ENCODE data around the gene PHOSPHO2. TPM values are rescaled to one million over a fixed set of nuclear protein-coding genes. Genes with fewer than 3 reads are reported as not detected.
"Not testable (repeated sequence)": the region's sequence is repeated elsewhere in the genome, so short reads cannot be mapped to it uniquely, and the experiment has no call there.

Gene PHOSPHO2
- total RNA-seq, 4 donors from 2014 or later: 2.0 to 27.7 (median 12.5) TPM

- no peak for ATAC-seq (ENCODE audit: low FRiP score)
- TF ChIP-seq, protein P1, sequence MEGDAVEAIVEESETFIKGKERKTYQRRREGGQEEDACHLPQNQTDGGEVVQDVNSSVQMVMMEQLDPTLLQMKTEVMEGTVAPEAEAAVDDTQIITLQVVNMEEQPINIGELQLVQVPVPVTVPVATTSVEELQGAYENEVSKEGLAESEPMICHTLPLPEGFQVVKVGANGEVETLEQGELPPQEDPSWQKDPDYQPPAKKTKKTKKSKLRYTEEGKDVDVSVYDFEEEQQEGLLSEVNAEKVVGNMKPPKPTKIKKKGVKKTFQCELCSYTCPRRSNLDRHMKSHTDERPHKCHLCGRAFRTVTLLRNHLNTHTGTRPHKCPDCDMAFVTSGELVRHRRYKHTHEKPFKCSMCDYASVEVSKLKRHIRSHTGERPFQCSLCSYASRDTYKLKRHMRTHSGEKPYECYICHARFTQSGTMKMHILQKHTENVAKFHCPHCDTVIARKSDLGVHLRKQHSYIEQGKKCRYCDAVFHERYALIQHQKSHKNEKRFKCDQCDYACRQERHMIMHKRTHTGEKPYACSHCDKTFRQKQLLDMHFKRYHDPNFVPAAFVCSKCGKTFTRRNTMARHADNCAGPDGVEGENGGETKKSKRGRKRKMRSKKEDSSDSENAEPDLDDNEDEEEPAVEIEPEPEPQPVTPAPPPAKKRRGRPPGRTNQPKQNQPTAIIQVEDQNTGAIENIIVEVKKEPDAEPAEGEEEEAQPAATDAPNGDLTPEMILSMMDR (IDR thresholded peaks at IDR 0.05): no peak
- DNase-seq (ENCODE audit: low spot score): no peak
Observed at GRCh38 chr2:169694894-169695260, 608 bp downstream of the PHOSPHO2 start.

- TF ChIP-seq, protein P1 (IDR thresholded peaks at IDR 0.05): no peak
- no peak for ATAC-seq (ENCODE audit: low FRiP score)
- no peak for DNase-seq (ENCODE audit: low spot score)
Observed at GRCh38 chr2:169696381-169696780, 2.1 kb downstream of the PHOSPHO2 start.

DNA sequence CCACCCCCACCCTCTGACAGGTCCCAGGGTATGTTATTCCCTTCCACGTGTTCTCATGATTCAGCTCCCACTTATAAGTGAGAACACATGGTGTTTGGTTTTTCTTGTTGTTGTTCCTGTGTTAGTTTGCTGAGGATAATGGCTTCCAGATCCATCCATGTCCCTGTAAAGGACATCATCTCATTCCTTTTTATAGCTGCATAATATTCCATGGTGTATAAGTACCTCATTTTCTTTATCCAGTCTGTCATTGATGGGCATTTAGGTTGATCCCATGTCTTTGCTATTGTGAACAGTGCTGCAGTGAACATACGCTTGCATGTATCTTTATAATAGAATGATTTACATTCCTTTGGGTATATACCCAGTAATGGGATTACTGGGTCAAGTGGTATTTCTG lies 4.9 kb downstream of the PHOSPHO2 start:
- not testable (repeated sequence) for DNase-seq (ENCODE audit: low spot score); ATAC-seq (ENCODE audit: low FRiP score)

- DNase-seq (ENCODE audit: low spot score) (no peak), ATAC-seq (ENCODE audit: low FRiP score) (no peak)
- TF ChIP-seq, protein P1 (IDR thresholded peaks at IDR 0.05): no peak
Observed at GRCh38 chr2:169702996-169703395, 8.7 kb downstream of the PHOSPHO2 start.

DNA sequence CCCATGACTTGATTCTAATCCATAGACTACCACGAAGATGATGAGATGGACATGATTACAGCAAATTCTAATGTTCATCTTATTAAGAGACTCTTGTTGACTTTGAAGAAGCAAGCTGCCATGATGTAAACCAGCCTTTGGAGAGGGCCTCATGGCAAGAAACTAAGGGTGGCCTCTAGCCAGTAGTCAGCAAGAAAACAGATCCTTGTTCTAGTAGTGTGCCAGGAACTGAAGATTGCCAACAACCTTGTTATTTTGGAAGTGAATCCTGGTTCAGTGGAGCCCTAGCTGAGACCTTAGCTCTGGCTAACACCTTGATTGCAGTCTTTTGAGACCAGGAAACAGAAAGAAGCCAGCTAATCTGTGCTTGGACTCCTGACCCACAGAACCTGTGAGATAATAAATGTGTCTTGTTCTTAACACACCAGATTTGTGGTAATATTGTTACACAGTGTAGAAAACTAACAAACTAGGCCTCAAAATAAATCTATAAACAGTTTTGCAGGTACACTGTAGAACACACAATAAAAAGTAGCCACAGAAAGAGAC lies 10.0 kb downstream of the PHOSPHO2 start:
- TF ChIP-seq, protein P1 (IDR thresholded peaks at IDR 0.05): no peak
- ATAC-seq (ENCODE audit: low FRiP score) (no peak), DNase-seq (ENCODE audit: low spot score) (no peak)

GRCh38 chr2:169705927-169706326 lies 11.7 kb downstream of the PHOSPHO2 start:
- TF ChIP-seq, protein P1 (IDR thresholded peaks at IDR 0.05): no peak
- no peak for ATAC-seq (ENCODE audit: low FRiP score)
- no peak for DNase-seq (ENCODE audit: low spot score)

DNA sequence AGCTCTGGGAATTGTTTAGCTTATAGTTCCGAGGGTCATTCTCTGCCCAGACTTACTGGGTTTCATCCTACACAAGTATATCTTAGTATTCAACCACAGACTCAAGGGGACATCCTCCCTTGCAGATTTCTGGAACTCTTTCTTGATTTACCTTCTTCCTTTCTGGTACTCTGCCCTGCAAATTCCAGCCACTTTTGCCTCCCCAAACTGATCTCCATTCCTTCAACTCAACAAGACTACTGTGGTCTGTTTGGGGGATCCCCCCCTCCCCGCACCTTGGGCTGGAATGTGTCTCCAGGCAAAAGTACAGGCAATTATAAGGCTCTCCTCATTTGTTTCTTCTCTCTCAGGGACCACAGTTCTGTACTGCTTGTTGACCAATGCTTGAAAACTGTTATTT lies 13.4 kb downstream of the PHOSPHO2 start:
- TF ChIP-seq, protein P1 (IDR thresholded peaks at IDR 0.05): no peak
- DNase-seq (ENCODE audit: low spot score) (no peak), ATAC-seq (ENCODE audit: low FRiP score) (no peak)

- DNase-seq (ENCODE audit: low spot score): no peak
- TF ChIP-seq, protein P1 (IDR thresholded peaks at IDR 0.05): no peak
- ATAC-seq (ENCODE audit: low FRiP score): no peak
Observed at GRCh38 chr2:169709331-169709730, 15.1 kb downstream of the PHOSPHO2 start.

All from omental fat pad (tissue), 4 donors.